MCF 10A (cell line): ENCODE measurements around the gene TENT4A. TPM values are rescaled to one million over a fixed set of nuclear protein-coding genes. Genes with fewer than 3 reads are reported as not detected.

Experiments
- BruUV-seq: library from RNA; stranded (reverse); fragments of 400-500 nt; replicated peaks from 2 replicates; lab custom pipeline; 2021; lab: Mats Ljungman, UMichigan
- CTCF ChIA-PET: fragments of 300-600 bp; sonication (Branson Sonifier 250); formaldehyde crosslinking; extraction: SDS; loops from one replicate; lab custom pipeline; 2021; ENCODE audit warnings: antibody characterized with exemption, inconsistent platforms; lab: Yijun Ruan, JAX
- POLR2A ChIA-PET: fragments of 300-600, 350-650 bp; sonication (Branson Sonifier 250); formaldehyde crosslinking; extraction: SDS; loops from one replicate; lab custom pipeline; 2020; ENCODE audit warnings: antibody characterized with exemption, inconsistent platforms; lab: Yijun Ruan, JAX
- DNase-seq: peaks from one replicate; pipeline ENCODE4 v3.0.0-alpha.2; 2018; ENCODE audit not compliant: unreplicated experiment
- H3K27ac Mint-ChIP-seq: one replicate; pipeline ENCODE4 v1.8.0; 2022; ENCODE audit warnings: mild to moderate bottlenecking, low read depth, mixed read lengths; ENCODE audit not compliant: unreplicated experiment
- H3K27me3 Mint-ChIP-seq: one replicate; pipeline ENCODE4 v1.8.0; 2022; ENCODE audit warnings: mixed read lengths; ENCODE audit not compliant: insufficient read depth, unreplicated experiment
- H3K36me3 Mint-ChIP-seq: one replicate; pipeline ENCODE4 v1.8.0; 2022; ENCODE audit warnings: mild to moderate bottlenecking, moderate library complexity, mixed read lengths; ENCODE audit not compliant: insufficient read depth, unreplicated experiment
- H3K4me1 Mint-ChIP-seq: one replicate; pipeline ENCODE4 v1.8.0; 2022; ENCODE audit warnings: mixed read lengths; ENCODE audit not compliant: insufficient read depth, unreplicated experiment
- H3K4me3 Mint-ChIP-seq: one replicate; pipeline ENCODE4 v1.8.0; 2022; ENCODE audit warnings: mild to moderate bottlenecking, moderate library complexity, mixed read lengths; ENCODE audit not compliant: unreplicated experiment
- H3K9me3 Mint-ChIP-seq: one replicate; pipeline ENCODE4 v1.8.0; 2022; ENCODE audit warnings: mixed read lengths; ENCODE audit not compliant: unreplicated experiment
- intact Hi-C: fragments of 100-400 bp; cut with micrococcal nuclease; formaldehyde crosslinking; loops from 2 replicates; pipeline ENCODE4 v1.14.1; 2022
- total RNA-seq: library from RNA; stranded (reverse); gene quantifications from 2 replicates; pipeline ENCODE4 v1.2.3, GENCODE V29; 2022
- TF ChIP-seq, protein P1 (sequence below): fragments of 200-600 bp; IDR thresholded peaks from one replicate; pipeline ENCODE4 v1.8.0; 2022; ENCODE audit warnings: antibody characterized with exemption, mild to moderate bottlenecking; ENCODE audit not compliant: unreplicated experiment

Gene TENT4A
- total RNA-seq, 1 experiment from 2014 or later, result 27.6 TPM

DNA sequence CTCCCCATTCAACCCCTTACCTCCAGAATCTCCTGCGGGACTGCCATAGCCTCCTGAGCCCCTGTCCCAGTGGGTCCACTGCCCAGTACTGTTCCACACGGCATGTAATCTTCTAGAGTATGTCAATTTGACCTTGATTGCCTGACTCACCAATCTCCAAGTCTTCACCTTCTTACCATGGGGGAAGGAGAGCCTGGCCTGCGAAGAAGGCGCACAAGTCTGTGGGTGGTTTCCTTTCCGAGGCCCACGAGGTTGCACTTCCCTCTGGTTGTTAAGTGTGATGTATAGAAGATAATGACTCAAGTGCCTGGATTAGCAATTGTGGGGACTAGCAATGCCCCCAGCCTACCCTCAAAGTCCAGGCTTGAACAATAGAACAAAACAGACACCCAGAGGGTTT, 8.1 kb upstream of the TENT4A start:
- no peak for DNase-seq
- H3K4me3 Mint-ChIP-seq, result peak overlapping the region; percentile 53
- peak overlapping the region; percentile 96 for H3K27ac Mint-ChIP-seq
- intact Hi-C loops, result no loop called here
- peaks cover 26% of the 10 kb centered on the region for H3K4me1 Mint-ChIP-seq
- TF ChIP-seq, protein P1, sequence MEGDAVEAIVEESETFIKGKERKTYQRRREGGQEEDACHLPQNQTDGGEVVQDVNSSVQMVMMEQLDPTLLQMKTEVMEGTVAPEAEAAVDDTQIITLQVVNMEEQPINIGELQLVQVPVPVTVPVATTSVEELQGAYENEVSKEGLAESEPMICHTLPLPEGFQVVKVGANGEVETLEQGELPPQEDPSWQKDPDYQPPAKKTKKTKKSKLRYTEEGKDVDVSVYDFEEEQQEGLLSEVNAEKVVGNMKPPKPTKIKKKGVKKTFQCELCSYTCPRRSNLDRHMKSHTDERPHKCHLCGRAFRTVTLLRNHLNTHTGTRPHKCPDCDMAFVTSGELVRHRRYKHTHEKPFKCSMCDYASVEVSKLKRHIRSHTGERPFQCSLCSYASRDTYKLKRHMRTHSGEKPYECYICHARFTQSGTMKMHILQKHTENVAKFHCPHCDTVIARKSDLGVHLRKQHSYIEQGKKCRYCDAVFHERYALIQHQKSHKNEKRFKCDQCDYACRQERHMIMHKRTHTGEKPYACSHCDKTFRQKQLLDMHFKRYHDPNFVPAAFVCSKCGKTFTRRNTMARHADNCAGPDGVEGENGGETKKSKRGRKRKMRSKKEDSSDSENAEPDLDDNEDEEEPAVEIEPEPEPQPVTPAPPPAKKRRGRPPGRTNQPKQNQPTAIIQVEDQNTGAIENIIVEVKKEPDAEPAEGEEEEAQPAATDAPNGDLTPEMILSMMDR, result no peak
- H3K9me3 Mint-ChIP-seq, result no peaks in the 10 kb centered on the region
- peaks cover 6% of the 10 kb centered on the region for H3K27me3 Mint-ChIP-seq
- H3K36me3 Mint-ChIP-seq, result no peaks in the 10 kb centered on the region
- ChIA-PET POLR2A (interaction anchor here (0.9 to 3.6 kb wide), 6 partner anchors 8 to 72 kb away, joined by 3 to 16 read pairs (median 4); partner anchors contain the start of genes NSUN2, SRD5A1 and TENT4A), CTCF (interaction anchor here (1.6 kb wide), 1 partner anchor 29 kb away, joined by 3 read pairs; no protein-coding TSS in a partner anchor)
- no TSS peak for BruUV-seq

DNA sequence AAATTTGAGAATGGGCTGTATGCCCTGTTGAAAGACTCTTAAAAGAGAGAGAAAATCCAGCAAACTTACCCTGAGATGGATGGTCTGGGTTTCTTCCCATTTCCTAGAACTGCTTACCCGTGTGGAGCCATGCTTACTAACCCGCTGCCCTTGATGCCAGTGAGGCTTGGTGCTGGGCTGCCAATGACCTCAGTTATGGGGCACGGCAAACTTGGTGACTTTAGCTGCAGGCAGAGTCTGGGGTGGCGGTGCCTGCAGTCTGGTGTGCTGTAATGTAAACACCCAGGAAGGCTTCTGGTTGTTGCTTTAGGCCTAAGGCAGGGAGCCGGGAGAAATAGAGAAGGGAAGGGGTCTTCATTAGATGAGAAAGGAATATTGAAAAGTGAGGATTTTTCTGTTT, 7.3 kb upstream of the TENT4A start:
- DNase-seq, result no peak
- ChIA-PET POLR2A (interaction anchor here (1.0 to 3.6 kb wide), 2 partner anchors 68 to 73 kb away, joined by 3 to 16 read pairs; partner anchors contain the start of genes NSUN2 and SRD5A1), CTCF (interaction anchor here (1.1 to 1.5 kb wide), 2 partner anchors 39 to 71 kb away, joined by 3 to 5 read pairs; no protein-coding TSS in a partner anchor)
- intact Hi-C loops, result no loop called here
- H3K27ac Mint-ChIP-seq, result no peak overlapping the region
- H3K4me1 Mint-ChIP-seq, result peaks cover 31% of the 10 kb centered on the region
- no TSS peak for BruUV-seq
- no peaks in the 10 kb centered on the region for H3K9me3 Mint-ChIP-seq
- peak overlapping the region; percentile 41 for H3K4me3 Mint-ChIP-seq
- no peaks in the 10 kb centered on the region for H3K27me3 Mint-ChIP-seq
- TF ChIP-seq, protein P1, result no peak
- H3K36me3 Mint-ChIP-seq, result no peaks in the 10 kb centered on the region

DNA sequence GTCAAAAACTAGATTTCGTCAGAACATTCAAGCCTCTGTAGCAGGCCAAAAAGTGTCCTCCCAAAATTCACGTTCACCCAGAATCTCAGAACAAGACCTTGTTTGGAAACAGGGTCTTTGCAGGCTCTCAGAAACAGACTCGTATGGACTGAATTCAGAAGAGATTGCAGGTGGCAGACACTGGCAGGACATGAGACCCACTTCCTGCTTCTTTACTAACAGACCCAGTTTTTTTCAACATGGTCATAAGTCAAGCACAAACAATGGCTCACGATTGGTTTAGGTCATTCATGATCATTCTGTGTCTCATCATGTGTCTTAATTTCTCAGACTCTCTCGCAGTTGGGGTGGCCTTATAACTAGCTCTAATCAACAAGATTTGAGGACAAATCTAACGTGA, 5.4 kb upstream of the TENT4A start:
- no peak overlapping the region for H3K4me3 Mint-ChIP-seq
- intact Hi-C loops, result no loop called here

DNA sequence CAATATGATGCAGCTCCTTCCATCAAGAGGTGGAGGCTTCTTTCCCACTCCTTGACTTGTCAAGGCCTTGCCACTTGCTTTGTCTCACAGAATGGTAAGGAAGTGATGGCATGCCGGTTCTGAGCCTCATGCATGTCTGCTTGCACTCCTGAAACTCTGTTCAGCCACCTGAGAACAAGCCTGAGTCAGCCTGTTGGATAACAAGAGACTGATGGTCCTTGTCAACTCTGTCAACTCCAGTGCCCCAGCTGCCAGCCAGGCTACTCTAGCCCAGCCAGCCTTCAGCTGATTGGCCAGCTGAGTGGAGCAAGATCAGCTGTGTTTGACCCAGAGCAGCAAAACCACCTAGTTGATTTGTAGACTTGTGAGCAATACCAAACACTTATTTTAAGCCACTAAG, 4.4 kb upstream of the TENT4A start:
- no peaks in the 10 kb centered on the region for H3K36me3 Mint-ChIP-seq
- ChIA-PET CTCF (interaction anchor here (0.6 to 0.7 kb wide), 3 partner anchors 9 to 1263 kb away, joined by 3 read pairs; no protein-coding TSS in a partner anchor), POLR2A (interaction anchor here (2.0 to 2.2 kb wide), 2 partner anchors 73 to 76 kb away, joined by 10 to 16 read pairs; partner anchors contain the start of genes NSUN2 and SRD5A1)
- no peaks in the 10 kb centered on the region for H3K9me3 Mint-ChIP-seq
- H3K27ac Mint-ChIP-seq, result no peak overlapping the region
- intact Hi-C loops, result no loop called here
- H3K4me1 Mint-ChIP-seq, result peaks cover 28% of the 10 kb centered on the region
- no TSS peak for BruUV-seq
- no peaks in the 10 kb centered on the region for H3K27me3 Mint-ChIP-seq
- TF ChIP-seq, protein P1, result no peak
- no peak for DNase-seq
- no peak overlapping the region for H3K4me3 Mint-ChIP-seq

More for the DNA sequence above, 5.4 kb upstream of the TENT4A start:
- no peak for DNase-seq
- Mint-ChIP-seq H3K9me3 (no peaks in the 10 kb centered on the region), H3K27me3 (no peaks in the 10 kb centered on the region), H3K36me3 (no peaks in the 10 kb centered on the region), H3K4me1 (peaks cover 31% of the 10 kb centered on the region), H3K27ac (no peak overlapping the region)
- POLR2A ChIA-PET, result no interaction called here
- no TSS peak for BruUV-seq
- CTCF ChIA-PET, result no interaction called here
- TF ChIP-seq, protein P1, result no peak
